Left ventricle myocardium superior (tissue), 1 donor: ENCODE data around the gene ITGAL. TPM values are rescaled to one million over a fixed set of nuclear protein-coding genes. Genes with fewer than 3 reads are reported as not detected.

Source experiments
- ATAC-seq: fragments of 200-7000 bp; cut with Tn5 transposase; one replicate; pipeline ENCODE4 v1.9.1; 2020; ENCODE audit warnings: mild to moderate bottlenecking, moderate library complexity
- DNase-seq: peaks from one replicate; pipeline ENCODE4 v3.0.0-alpha.2; 2020
- intact Hi-C: fragments of 100-400 bp; cut with micrococcal nuclease; formaldehyde crosslinking; loops from one replicate; pipeline ENCODE4 v1.11.0; 2022
- total RNA-seq: library from RNA; stranded (reverse); fragmentation: NEBNext Ultra II Directional; extraction: Animal tissue kit (Norgen Biotek cat#: 25700); gene quantifications from one replicate; pipeline ENCODE4 v1.2.1, GENCODE V29; 2021
- donor health status: DM: no; HTN: yes; CAD: no; lungs with severe emphysema.

The ITGAL gene
- total RNA-seq, 1 donor from 2014 or later: 3.3 TPM

- ATAC-seq (no peak), DNase-seq (no peak)
- intact Hi-C loops: no loop called here
Measured at GRCh38 chr16:30488764-30489605, 16.4 kb downstream of the ITGAL start.

GRCh38 chr16:30490210-30490609 is 17.7 kb downstream of the ITGAL start:
- no peak for ATAC-seq
- DNase-seq: no peak
- intact Hi-C loops: no loop called here

DNA sequence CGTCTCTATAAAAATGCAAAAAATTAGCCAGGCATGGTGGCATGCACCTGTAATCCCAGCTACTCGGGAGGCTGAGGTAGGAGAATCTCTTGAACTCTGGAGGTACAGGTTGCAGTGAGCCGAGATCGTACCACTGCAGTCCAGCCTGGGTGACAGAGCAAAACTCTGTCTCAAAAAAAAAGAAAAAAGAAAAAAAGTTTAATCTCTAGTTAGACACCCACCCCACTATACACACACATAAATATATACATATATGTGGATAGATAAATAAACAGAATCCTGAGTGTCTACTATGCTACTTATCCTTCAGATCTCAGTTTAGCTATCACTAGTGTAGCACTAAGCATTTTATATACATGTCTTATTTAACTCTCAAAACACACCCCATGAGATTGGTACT is 18.7 kb downstream of the ITGAL start:
- intact Hi-C loops: no loop called here
- ATAC-seq (no peak), DNase-seq (no peak)

- ATAC-seq (peak; percentile 20), DNase-seq (no peak)
- intact Hi-C loops: no loop called here
Measured at GRCh38 chr16:30491744-30492308, 19.3 kb downstream of the ITGAL start.

DNA sequence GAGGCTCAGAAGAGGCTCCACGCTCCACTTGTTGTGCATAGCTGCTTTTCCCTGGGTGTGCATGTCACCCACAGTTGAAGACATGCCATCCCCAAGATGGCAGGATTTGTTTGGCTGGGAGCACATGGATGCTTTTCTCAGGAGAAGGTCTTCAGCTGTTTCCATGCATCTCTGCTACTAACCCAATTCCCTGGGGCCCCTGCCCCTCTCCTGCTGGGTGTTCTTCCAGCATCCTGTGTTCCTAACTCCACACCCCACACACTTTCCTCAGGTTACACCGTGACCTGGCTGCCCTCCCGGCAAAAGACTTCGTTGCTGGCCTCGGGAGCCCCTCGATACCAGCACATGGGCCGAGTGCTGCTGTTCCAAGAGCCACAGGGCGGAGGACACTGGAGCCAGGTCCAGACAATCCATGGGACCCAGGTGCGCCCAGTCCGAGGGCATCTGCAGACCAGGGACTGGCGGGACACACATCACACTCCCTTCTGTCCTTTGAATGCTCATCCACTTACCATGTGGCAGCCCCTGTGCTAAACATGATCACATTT is 21.5 kb downstream of the ITGAL start:
- ATAC-seq: no peak
- DNase-seq: no peak
- intact Hi-C loops: no loop called here

GRCh38 chr16:30494709-30495108 is 22.2 kb downstream of the ITGAL start:
- intact Hi-C loops: no loop called here
- DNase-seq: no peak
- ATAC-seq: no peak

- no peak for ATAC-seq
- intact Hi-C loops: no loop called here
- no peak for DNase-seq
Measured at GRCh38 chr16:30499284-30499683, 26.7 kb downstream of the ITGAL start.

DNA sequence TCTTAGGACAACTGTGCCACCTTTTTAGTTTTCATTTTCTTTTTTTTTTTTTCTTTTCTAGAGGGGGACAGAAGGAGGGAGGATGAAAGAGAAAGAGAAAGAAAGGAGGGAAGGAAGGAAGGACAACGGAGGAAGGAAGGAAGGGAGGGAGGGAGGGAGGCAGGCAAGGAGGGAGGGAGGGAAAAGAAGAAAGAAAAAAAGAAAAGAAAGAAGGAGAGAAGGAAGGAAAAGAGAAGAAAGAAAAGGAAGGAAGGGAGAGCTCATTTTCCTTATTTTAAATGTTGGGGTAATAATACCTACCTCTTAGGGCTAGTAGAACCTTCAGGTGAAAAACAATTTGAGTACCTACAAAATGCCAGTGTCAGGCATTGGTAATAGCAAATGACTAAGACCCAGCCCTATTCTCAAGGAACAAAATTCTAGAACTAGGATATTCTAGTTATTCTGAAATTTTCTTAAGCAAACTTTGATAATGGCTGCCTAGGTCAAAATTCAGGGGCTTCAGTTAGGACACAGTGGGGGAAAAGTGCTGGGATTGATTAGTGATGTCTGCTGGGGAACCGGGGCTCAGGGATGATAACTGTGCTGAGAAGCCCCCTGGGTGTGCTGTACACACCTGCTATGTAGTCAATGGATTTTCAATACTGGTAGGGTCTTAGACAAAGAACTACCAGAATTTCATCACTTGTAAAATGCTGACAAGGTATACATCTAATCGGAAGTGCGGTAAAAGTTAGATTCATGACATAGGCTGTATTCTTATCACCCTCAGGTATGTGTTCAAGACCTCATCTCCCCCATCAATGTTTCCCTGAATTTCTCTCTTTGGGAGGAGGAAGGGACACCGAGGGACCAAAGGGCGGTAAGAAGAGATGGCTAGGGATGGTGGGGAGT is 31.1 kb downstream of the ITGAL start:
- ATAC-seq (no peak), DNase-seq (no peak)
- intact Hi-C loops: no loop called here

GRCh38 chr16:30509081-30509765 is 36.7 kb downstream of the ITGAL start:
- intact Hi-C loops: no loop called here
- DNase-seq (no peak), ATAC-seq (no peak)

DNA sequence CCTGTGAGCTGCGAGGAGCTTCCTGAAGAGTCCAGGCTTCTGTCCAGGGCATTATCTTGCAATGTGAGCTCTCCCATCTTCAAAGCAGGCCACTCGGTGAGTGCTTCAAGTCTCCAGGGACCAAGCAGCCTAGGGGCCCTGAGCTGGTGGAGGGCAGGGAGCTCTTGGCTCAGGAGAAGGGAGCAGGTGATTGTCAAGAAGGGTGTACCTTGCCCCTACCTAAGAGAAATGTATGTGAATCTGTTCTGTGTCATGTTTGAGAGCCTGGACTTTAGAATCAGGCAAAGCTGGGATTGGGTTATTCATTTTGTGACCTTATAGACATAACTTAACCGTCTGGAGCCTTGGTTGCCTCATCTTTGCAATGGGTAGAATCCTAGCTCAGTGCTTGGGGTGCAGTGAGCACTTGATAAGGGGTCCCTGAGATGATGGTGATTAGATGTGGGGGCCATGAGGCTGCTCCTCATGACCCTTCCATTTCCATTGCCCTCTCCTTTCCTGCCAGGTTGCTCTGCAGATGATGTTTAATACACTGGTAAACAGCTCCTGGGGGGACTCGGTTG is 37.9 kb downstream of the ITGAL start:
- DNase-seq: no peak
- ATAC-seq: no peak
- intact Hi-C loops: no loop called here

DNA sequence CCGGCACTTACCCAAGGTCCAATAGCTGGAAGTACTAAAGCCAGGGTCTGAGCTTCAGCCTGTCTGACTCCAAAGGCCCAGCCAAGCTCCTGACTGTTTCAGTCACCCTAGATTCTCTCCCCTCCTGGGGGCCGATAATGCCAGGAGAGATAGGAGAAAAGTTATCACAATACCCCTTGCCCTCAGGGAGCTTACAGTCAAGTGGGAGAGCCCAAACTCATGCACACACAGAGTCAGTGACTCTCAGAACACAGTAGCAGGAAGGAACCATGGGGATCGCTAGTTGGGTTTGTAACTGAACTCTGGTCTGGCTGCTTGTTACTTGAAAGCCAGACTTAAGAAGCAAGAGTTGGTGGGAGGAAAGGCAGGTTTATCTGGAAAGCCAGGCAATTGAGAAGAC is 39.0 kb downstream of the ITGAL start:
- no peak for DNase-seq
- intact Hi-C loops: no loop called here
- ATAC-seq: no peak

GRCh38 chr16:30515275-30515674 is 42.7 kb downstream of the ITGAL start:
- intact Hi-C loops: no loop called here

DNA sequence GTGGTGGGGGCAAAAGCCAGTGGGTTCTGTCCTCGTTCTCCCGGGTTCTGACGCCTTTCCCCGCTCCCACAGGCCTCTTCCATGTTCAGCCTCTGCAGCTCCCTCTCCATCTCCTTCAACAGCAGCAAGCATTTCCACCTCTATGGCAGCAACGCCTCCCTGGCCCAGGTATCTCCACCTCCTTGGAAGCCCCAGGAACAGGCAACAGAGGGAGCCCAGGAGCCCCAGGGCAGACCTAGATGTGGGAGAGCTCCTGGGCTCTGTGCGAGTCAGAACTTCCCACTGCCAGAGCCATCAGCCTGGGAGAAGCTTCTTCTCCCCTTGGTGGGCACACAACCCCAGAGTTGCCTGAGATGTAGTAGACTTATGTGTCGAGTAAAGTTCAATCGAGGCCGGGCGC is 46.0 kb downstream of the ITGAL start:
- ATAC-seq (no peak), DNase-seq (no peak)
- intact Hi-C loops: no loop called here

More at GRCh38 chr16:30515275-30515674, 42.7 kb downstream of the ITGAL start:
- DNase-seq (no peak), ATAC-seq (no peak)

GRCh38 chr16:30519120-30520049 is 46.8 kb downstream of the ITGAL start:
- DNase-seq: no peak
- intact Hi-C loops: no loop called here
- ATAC-seq: no peak

GRCh38 chr16:30521476-30521872 is 48.9 kb downstream of the ITGAL start:
- intact Hi-C loops: no loop called here
- DNase-seq (no peak), ATAC-seq (no peak)

DNA sequence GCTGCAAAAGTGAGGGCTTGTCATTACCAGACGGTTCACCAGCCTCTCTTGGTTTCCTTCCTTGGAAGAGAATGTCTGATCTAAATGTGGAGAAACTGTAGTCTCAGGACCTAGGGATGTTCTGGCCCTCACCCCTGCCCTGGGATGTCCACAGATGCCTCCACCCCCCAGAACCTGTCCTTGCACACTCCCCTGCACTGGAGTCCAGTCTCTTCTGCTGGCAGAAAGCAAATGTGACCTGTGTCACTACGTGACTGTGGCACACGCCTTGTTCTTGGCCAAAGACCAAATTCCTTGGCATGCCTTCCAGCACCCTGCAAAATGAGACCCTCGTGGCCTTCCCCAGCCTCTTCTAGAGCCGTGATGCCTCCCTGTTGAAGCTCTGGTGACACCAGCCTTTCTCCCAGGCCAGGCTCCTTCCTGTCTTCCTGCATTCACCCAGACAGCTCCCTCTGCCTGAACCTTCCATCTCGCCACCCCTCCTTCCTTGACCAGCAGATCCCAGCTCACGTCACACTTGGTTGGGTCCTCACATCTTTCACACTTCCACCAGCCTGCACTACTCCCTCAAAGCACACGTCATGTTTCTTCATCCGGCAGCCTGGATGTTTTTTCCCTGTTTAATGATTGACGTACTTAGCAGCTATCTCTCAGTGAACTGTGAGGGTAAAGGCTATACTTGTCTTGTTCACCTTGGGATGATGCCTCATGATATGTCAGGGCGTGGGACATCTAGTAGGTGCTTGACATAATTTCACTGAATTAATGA is 49.5 kb downstream of the ITGAL start:
- ATAC-seq (no peak), DNase-seq (no peak)
- intact Hi-C loops: no loop called here
